Uterus (tissue), 2 donors: ENCODE data around the gene CBR1.

Experiments used
- POLR2A ChIP-seq, 2 donors: fragments of 450-650 bp; IDR thresholded peaks; one replicate each; pipeline ENCODE4 v1.6.1; 2016; ENCODE audit warnings: antibody characterized with exemption in 2 of 2, mild to moderate bottlenecking in 1 of 2, moderate library complexity in 1 of 2
- TF ChIP-seq, protein P1 (sequence below), 4 experiments: fragments of 200-600 bp in 2 of 4; fragments of 450-650 bp in 2 of 4; sonication (generic) in 2 of 4; IDR thresholded peaks; one replicate each; pipeline ENCODE4 v1.5.1; 2016 to 2019; ENCODE audit warnings: antibody characterized with exemption in 4 of 4, mild to moderate bottlenecking in 2 of 4, moderate library complexity in 1 of 4

- TF ChIP-seq, protein P1, sequence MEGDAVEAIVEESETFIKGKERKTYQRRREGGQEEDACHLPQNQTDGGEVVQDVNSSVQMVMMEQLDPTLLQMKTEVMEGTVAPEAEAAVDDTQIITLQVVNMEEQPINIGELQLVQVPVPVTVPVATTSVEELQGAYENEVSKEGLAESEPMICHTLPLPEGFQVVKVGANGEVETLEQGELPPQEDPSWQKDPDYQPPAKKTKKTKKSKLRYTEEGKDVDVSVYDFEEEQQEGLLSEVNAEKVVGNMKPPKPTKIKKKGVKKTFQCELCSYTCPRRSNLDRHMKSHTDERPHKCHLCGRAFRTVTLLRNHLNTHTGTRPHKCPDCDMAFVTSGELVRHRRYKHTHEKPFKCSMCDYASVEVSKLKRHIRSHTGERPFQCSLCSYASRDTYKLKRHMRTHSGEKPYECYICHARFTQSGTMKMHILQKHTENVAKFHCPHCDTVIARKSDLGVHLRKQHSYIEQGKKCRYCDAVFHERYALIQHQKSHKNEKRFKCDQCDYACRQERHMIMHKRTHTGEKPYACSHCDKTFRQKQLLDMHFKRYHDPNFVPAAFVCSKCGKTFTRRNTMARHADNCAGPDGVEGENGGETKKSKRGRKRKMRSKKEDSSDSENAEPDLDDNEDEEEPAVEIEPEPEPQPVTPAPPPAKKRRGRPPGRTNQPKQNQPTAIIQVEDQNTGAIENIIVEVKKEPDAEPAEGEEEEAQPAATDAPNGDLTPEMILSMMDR (IDR thresholded peaks at IDR 0.05) = no peak
- TF ChIP-seq POLR2A (IDR thresholded peaks at IDR 0.05) = no peak
Measured at GRCh38 chr21:36021251-36021837, 48.5 kb upstream of the CBR1 start.
